Measurements from ENCODE around the gene HCFC1. TPM values are rescaled to one million over a fixed set of nuclear protein-coding genes. Genes with fewer than 3 reads are reported as not detected.

HCFC1 gene
- polyA plus RNA-seq, 1 of the 3 experiments (the other 2 are of a cell fraction): 9.5 TPM

GRCh38 chrX:153934762-153935325, 36.8 kb downstream of the HCFC1 start, which contains the start of gene NAA10 (continued):
- TF ChIP-seq RFX5 (IDR thresholded peaks at IDR 0.05; ENCODE audit: low read length) (no peak), RCOR1 (IDR thresholded peaks at IDR 0.05; ENCODE audit: low read length) (no peak), MEF2A (IDR thresholded peaks at IDR 0.05; ENCODE audit: borderline replicate concordance, low read depth) (no peak), TEAD4 (IDR thresholded peaks at IDR 0.05; ENCODE audit: borderline replicate concordance, insufficient read depth) (no peak), SMC3 (IDR thresholded peaks at IDR 0.05; ENCODE audit: low read depth, low read length) (no peak), EP300 (IDR thresholded peaks at IDR 0.05; ENCODE audit: borderline replicate concordance in 1 of 2, low read depth in 1 of 2, low read length in 1 of 2) (no peak), JUND (IDR thresholded peaks at IDR 0.05) (no peak), FOXM1 (IDR thresholded peaks at IDR 0.05; ENCODE audit: low read depth) (no peak), TAF1 (IDR thresholded peaks at IDR 0.05; ENCODE audit: borderline replicate concordance, low read depth, low read length) (no peak), MXI1 (IDR thresholded peaks at IDR 0.05; ENCODE audit: low read depth, low read length) (no peak; the same call in none of the 2 replicates), RAD21 (IDR thresholded peaks at IDR 0.05; ENCODE audit: low read length) (no peak), ELF1 (IDR thresholded peaks at IDR 0.05) (no peak), IRF3 (IDR thresholded peaks at IDR 0.05; ENCODE audit: low read depth, low read length) (no peak), NFIC (IDR thresholded peaks at IDR 0.05; ENCODE audit: borderline replicate concordance) (no peak), FOSL2 (IDR thresholded peaks at IDR 0.05; ENCODE audit: borderline replicate concordance, low read depth) (no peak), TCF12 (IDR thresholded peaks at IDR 0.05) (no peak), RXRA (IDR thresholded peaks at IDR 0.05; ENCODE audit: borderline replicate concordance, low read depth) (no peak)
- TF ChIP-seq, protein P1, sequence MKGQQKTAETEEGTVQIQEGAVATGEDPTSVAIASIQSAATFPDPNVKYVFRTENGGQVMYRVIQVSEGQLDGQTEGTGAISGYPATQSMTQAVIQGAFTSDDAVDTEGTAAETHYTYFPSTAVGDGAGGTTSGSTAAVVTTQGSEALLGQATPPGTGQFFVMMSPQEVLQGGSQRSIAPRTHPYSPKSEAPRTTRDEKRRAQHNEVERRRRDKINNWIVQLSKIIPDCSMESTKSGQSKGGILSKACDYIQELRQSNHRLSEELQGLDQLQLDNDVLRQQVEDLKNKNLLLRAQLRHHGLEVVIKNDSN (IDR thresholded peaks at IDR 0.05; ENCODE audit: borderline replicate concordance, low read depth): no peak
- TF ChIP-seq, protein P2, sequence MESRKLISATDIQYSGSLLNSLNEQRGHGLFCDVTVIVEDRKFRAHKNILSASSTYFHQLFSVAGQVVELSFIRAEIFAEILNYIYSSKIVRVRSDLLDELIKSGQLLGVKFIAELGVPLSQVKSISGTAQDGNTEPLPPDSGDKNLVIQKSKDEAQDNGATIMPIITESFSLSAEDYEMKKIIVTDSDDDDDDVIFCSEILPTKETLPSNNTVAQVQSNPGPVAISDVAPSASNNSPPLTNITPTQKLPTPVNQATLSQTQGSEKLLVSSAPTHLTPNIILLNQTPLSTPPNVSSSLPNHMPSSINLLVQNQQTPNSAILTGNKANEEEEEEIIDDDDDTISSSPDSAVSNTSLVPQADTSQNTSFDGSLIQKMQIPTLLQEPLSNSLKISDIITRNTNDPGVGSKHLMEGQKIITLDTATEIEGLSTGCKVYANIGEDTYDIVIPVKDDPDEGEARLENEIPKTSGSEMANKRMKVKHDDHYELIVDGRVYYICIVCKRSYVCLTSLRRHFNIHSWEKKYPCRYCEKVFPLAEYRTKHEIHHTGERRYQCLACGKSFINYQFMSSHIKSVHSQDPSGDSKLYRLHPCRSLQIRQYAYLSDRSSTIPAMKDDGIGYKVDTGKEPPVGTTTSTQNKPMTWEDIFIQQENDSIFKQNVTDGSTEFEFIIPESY (IDR thresholded peaks at IDR 0.05; ENCODE audit: borderline replicate concordance, low read depth): no peak
